ENCODE data around the gene INCA1. TPM values are rescaled to one million over a fixed set of nuclear protein-coding genes. Genes with fewer than 3 reads are reported as not detected.

The INCA1 gene
- total and polyA plus RNA-seq, 2 of the 8 experiments (the other 6 are each of a cell fraction or from before 2014, with no cell fraction given) = 0.89 to 1.4 TPM

DNA sequence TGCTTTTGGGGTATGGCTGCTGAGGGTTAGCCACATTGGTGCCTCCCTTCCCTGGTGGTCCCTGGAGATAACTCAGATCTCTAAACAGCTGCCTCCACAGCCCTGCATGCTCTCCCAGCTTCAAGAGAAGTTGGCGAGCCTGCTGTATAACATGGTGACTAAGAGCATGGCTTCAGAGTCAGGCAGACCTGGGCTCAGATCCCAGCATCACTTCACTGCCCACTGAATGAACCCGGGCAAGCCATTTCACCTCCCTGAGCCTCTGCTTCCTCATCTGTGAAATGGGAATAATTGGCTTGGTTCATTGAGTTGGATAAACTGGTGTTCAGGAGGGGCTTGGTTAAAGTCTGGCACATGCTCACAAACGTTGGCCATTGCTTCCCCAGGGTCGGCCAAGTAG, 17.0 kb upstream of the INCA1 start (continued):
- TF ChIP-seq RNF2 (IDR thresholded peaks at IDR 0.05; ENCODE audit: borderline replicate concordance, low read depth, low read length, missing control alignments, poor library complexity, severe bottlenecking) (no peak), EGR1 (IDR thresholded peaks at IDR 0.05; ENCODE audit: borderline replicate concordance, low read depth, low read length) (no peak)

Measured in H1 (cell line).